ENCODE measurements around the gene LHX4. TPM values are rescaled to one million over a fixed set of nuclear protein-coding genes. Genes with fewer than 3 reads are reported as not detected.

LHX4 gene
- total RNA-seq, 4 donors from 2014 or later = not detected

GRCh38 chr1:180224902-180225301 is 5.2 kb upstream of the LHX4 start:
- peaks cover 34 to 51% (median 38%) of the 10 kb centered on the region in 3 donors for H3K27me3 ChIP-seq
- intact Hi-C loops (cut with DNase I; ENCODE audit: low total_unique reads) (no loop called here), in situ Hi-C loops (cut with MboI; ENCODE audit: low sequenced_read_pairs in 4 of 4) (no loop called here)
- no peak for TF ChIP-seq POLR2A (IDR thresholded peaks at IDR 0.05)
- no peaks in the 10 kb centered on the region for H3K4me1 ChIP-seq
- no peak overlapping the region for H3K27ac ChIP-seq
- no peak overlapping the region for H3K4me3 ChIP-seq
- DNase-seq (no peak), ATAC-seq (no peak)
- no peaks in the 10 kb centered on the region for H3K9me3 ChIP-seq
- no peaks in the 10 kb centered on the region for H3K36me3 ChIP-seq

GRCh38 chr1:180225403-180225802 is 4.7 kb upstream of the LHX4 start:
- Histone ChIP-seq H3K27me3 (peaks cover 39 to 55% (median 43%) of the 10 kb centered on the region in 3 donors), H3K4me1 (peaks cover 2 to 5% of the 10 kb centered on the region in 2 donors), H3K9me3 (no peaks in the 10 kb centered on the region), H3K36me3 (no peaks in the 10 kb centered on the region), H3K4me3 (no peak overlapping the region), H3K27ac (no peak overlapping the region)
- ATAC-seq (no peak), DNase-seq (no peak)
- intact Hi-C loops (cut with DNase I; ENCODE audit: low total_unique reads) = no loop called here
- in situ Hi-C loops (cut with MboI; ENCODE audit: low sequenced_read_pairs in 4 of 4) = no loop called here
- TF ChIP-seq POLR2A (IDR thresholded peaks at IDR 0.05) (no peak), CTCF (IDR thresholded peaks at IDR 0.05 in 4 of 5, conservative IDR thresholded peaks at IDR 0.05 in 1 of 5) (no peak)

GRCh38 chr1:180227861-180228647 is 2.0 kb upstream of the LHX4 start:
- Histone ChIP-seq H3K36me3 (no peaks in the 10 kb centered on the region), H3K9me3 (no peaks in the 10 kb centered on the region), H3K4me1 (peaks cover 12 to 17% of the 10 kb centered on the region in 2 donors), H3K27me3 (peaks cover 65 to 82% (median 70%) of the 10 kb centered on the region in 3 donors), H3K27ac (no peak overlapping the region), H3K4me3 (no peak overlapping the region)
- ATAC-seq (no peak), DNase-seq (no peak)
- intact Hi-C loops (cut with DNase I; ENCODE audit: low total_unique reads) = no loop called here
- in situ Hi-C loops (cut with MboI; ENCODE audit: low sequenced_read_pairs in 4 of 4) = no loop called here
- TF ChIP-seq POLR2A (IDR thresholded peaks at IDR 0.05) (no peak), CTCF (IDR thresholded peaks at IDR 0.05 in 4 of 5, conservative IDR thresholded peaks at IDR 0.05 in 1 of 5) (no peak)

- no peaks in the 10 kb centered on the region for H3K36me3 ChIP-seq
- no peaks in the 10 kb centered on the region for H3K9me3 ChIP-seq
- no peak overlapping the region for H3K27ac ChIP-seq
- ATAC-seq = no peak
- H3K27me3 ChIP-seq = peaks cover 73 to 90% (median 78%) of the 10 kb centered on the region in 3 donors
- no peak for DNase-seq
- in situ Hi-C loops (cut with MboI; ENCODE audit: low sequenced_read_pairs in 4 of 4) = no loop called here
- TF ChIP-seq CTCF (IDR thresholded peaks at IDR 0.05 in 4 of 5, conservative IDR thresholded peaks at IDR 0.05 in 1 of 5) (no peak), POLR2A (IDR thresholded peaks at IDR 0.05) (no peak)
- H3K4me1 ChIP-seq = peaks cover 12 to 26% of the 10 kb centered on the region in 2 donors
- intact Hi-C loops (cut with DNase I; ENCODE audit: low total_unique reads) = no loop called here
- peak overlapping the region; percentile 61 to 66 (median 61) for H3K4me3 ChIP-seq
Measured at GRCh38 chr1:180228648-180229482, 1.2 kb upstream of the LHX4 start.

GRCh38 chr1:180230416-180230790 is 339 bp downstream of the LHX4 start:
- peak overlapping the region; percentile 61 to 66 (median 61) for H3K4me3 ChIP-seq
- no peak for ATAC-seq
- H3K27me3 ChIP-seq = peaks cover 89 to 93% (median 92%) of the 10 kb centered on the region in 3 donors
- H3K4me1 ChIP-seq = peaks cover 23 to 39% of the 10 kb centered on the region in 2 donors
- no peak for TF ChIP-seq CTCF (IDR thresholded peaks at IDR 0.05 in 4 of 5, conservative IDR thresholded peaks at IDR 0.05 in 1 of 5)
- TF ChIP-seq POLR2A (IDR thresholded peaks at IDR 0.05) = no peak
- DNase-seq = no peak
- H3K9me3 ChIP-seq = no peaks in the 10 kb centered on the region
- no peaks in the 10 kb centered on the region for H3K36me3 ChIP-seq
- no peak overlapping the region for H3K27ac ChIP-seq
- in situ Hi-C loops (cut with MboI; ENCODE audit: low sequenced_read_pairs in 4 of 4) (no loop called here), intact Hi-C loops (cut with DNase I; ENCODE audit: low total_unique reads) (no loop called here)
